ENCODE results near the gene AP1S1. TPM values are rescaled to one million over a fixed set of nuclear protein-coding genes. Genes with fewer than 3 reads are reported as not detected.

Gene AP1S1
- total and polyA plus RNA-seq, 8 donors: 2.7 to 71.2 (median 34.7) TPM; not detected in 1

DNA sequence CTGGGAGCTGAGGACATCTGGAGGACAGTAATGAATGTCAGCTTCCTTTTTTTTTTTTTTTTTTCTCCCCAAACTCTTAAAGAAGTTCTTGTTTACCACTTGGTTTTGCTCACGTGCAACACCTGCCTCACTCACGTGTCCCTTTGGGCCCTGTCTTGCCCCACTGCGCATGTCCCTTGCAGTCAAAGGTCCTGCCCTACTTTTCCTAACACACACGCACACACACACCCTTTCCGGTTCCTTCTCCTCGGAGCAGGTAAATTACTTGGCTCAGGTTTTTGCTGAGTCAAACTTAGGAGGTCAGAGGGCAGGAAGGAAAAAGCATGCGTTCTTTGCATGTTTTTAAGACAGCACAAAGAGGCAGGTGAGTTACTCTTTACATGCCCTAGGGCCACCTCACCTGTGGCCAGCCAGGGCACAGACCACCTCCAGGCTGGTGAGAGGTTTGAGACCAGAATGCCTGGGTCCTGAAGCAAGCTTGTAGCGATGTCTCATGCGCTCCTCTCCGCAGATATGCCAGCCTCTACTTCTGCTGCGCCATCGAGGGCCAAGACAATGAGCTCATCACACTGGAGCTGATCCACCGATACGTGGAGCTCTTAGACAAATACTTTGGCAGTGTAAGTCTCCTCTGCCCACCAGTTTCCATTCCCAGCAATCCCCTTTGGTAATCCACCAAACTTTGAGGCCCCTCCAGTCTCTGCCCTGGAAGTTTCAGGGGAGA is 2.8 kb downstream of the AP1S1 start:
- 69 to 81% (median 79%) methylated on average over 14 of the region's 14 CpGs for WGBS, 5 donors
- peak in 1 of 2 donors; percentile 54 for DNase-seq
- intact Hi-C loops (cut with DNase I; ENCODE audit: low total_unique reads): no loop called here
- TF ChIP-seq EP300 (IDR thresholded peaks at IDR 0.05) (no peak), POLR2AphosphoS5 (IDR thresholded peaks at IDR 0.05) (no peak), POLR2A (IDR thresholded peaks at IDR 0.05) (no peak)
- Histone ChIP-seq H3K36me3 (peaks cover 25 to 53% (median 48%) of the 10 kb centered on the region in 4 donors), H3K4me1 (peaks cover 10 to 26% (median 18%) of the 10 kb centered on the region in 4 donors), H3K9me3 (no peaks in the 10 kb centered on the region), H3K27me3 (peaks cover 0 to 24% (median 5%) of the 10 kb centered on the region in 3 donors), H3K27ac (no peak overlapping the region), H3K4me3 (no peak overlapping the region)

DNA sequence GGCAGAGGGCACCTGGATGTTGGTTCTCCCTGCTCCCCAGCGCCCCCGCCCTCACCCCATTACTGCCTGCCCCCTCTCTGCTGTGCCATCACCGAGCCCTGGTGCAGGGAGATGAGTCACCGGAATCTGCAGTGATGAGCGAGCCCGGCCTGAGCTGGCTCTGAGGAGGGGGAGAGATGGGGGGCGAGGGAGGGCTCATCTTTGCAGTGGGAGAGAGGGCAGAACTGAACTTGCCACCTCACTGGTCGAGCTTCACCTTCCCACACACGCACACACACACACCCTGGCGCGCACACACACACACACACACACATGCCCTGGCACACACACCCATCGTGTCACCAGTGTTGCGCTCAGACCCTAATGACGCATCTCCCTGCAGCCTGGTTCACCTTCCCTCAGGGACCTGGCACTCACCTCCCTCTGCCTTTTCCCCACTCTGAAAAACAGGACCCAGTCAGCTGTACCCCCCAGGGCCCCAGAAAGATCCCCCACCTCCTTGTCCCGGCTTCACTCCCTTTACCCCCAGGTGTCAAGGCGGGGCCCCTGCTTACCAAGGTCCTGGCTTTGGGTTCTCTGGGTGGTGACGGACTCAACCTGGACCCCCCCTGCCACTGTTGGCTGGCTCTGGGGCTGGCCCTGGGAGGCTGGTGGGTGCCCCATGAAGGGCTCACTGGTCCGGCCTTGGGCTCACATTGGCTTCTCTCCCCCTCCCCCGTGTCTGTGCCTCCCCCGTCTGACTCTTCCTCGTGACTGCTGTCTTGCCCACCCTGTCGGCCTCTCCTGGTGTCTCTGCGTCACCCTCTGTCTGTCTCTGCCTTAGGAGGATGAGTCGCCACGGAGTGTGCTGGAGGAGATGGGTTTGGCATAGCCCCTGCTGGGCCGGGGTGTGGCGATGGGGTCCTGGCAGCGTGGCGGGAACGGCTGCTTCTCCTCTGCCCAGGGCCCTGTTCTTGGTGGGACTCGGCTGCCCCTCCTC is 5.7 kb downstream of the AP1S1 start:
- Histone ChIP-seq H3K36me3 (peaks cover 25 to 53% (median 48%) of the 10 kb centered on the region in 4 donors), H3K4me1 (peaks cover 32 to 42% (median 39%) of the 10 kb centered on the region in 4 donors), H3K27me3 (peaks cover 6 to 54% (median 35%) of the 10 kb centered on the region in 3 donors), H3K9me3 (no peaks in the 10 kb centered on the region), H3K27ac (no peak overlapping the region), H3K4me3 (no peak overlapping the region)
- TF ChIP-seq, protein P1, sequence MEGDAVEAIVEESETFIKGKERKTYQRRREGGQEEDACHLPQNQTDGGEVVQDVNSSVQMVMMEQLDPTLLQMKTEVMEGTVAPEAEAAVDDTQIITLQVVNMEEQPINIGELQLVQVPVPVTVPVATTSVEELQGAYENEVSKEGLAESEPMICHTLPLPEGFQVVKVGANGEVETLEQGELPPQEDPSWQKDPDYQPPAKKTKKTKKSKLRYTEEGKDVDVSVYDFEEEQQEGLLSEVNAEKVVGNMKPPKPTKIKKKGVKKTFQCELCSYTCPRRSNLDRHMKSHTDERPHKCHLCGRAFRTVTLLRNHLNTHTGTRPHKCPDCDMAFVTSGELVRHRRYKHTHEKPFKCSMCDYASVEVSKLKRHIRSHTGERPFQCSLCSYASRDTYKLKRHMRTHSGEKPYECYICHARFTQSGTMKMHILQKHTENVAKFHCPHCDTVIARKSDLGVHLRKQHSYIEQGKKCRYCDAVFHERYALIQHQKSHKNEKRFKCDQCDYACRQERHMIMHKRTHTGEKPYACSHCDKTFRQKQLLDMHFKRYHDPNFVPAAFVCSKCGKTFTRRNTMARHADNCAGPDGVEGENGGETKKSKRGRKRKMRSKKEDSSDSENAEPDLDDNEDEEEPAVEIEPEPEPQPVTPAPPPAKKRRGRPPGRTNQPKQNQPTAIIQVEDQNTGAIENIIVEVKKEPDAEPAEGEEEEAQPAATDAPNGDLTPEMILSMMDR (IDR thresholded peaks at IDR 0.05): no peak
- no peak for TF ChIP-seq EP300 (IDR thresholded peaks at IDR 0.05)
- no peak for TF ChIP-seq POLR2A (IDR thresholded peaks at IDR 0.05)
- no peak for TF ChIP-seq POLR2AphosphoS5 (IDR thresholded peaks at IDR 0.05)
- intact Hi-C loops (cut with DNase I; ENCODE audit: low total_unique reads): no loop called here
- no peak for DNase-seq
- 82 to 93% (median 84%) methylated on average over 25 to 31 of the region's 31 CpGs for WGBS, 5 donors

DNA sequence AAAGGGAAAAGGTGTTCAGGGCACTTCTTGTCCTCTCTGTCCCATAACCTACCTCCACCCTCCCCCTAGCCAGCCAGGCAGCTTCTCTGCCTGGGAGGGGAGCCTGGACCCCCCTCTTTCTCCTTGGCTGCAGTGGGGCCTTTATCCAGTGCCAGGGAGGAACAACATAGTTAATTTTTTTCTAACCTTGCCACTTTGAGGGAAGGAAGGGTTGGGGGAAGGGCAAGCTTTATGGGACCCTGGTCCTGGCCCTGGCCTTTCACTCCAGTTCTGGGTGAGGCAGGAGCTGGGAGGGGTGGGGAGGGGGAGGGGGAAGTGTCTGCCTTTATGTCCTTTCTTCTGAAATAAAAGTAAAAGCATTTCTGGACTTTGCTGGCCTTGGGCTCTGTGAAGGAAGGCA is 6.6 kb downstream of the AP1S1 start:
- H3K27ac ChIP-seq: no peak overlapping the region
- no peaks in the 10 kb centered on the region for H3K9me3 ChIP-seq
- intact Hi-C loops (cut with DNase I; ENCODE audit: low total_unique reads): no loop called here
- H3K27me3 ChIP-seq: peaks cover 9 to 63% (median 44%) of the 10 kb centered on the region in 3 donors
- H3K4me1 ChIP-seq: peaks cover 31 to 43% (median 40%) of the 10 kb centered on the region in 4 donors
- no peak for DNase-seq
- H3K36me3 ChIP-seq: peaks cover 25 to 53% (median 48%) of the 10 kb centered on the region in 4 donors
- no peak overlapping the region for H3K4me3 ChIP-seq
- TF ChIP-seq POLR2A (IDR thresholded peaks at IDR 0.05) (no peak), EP300 (IDR thresholded peaks at IDR 0.05) (no peak), POLR2AphosphoS5 (IDR thresholded peaks at IDR 0.05) (no peak)
- TF ChIP-seq, protein P1 (IDR thresholded peaks at IDR 0.05): no peak

DNA sequence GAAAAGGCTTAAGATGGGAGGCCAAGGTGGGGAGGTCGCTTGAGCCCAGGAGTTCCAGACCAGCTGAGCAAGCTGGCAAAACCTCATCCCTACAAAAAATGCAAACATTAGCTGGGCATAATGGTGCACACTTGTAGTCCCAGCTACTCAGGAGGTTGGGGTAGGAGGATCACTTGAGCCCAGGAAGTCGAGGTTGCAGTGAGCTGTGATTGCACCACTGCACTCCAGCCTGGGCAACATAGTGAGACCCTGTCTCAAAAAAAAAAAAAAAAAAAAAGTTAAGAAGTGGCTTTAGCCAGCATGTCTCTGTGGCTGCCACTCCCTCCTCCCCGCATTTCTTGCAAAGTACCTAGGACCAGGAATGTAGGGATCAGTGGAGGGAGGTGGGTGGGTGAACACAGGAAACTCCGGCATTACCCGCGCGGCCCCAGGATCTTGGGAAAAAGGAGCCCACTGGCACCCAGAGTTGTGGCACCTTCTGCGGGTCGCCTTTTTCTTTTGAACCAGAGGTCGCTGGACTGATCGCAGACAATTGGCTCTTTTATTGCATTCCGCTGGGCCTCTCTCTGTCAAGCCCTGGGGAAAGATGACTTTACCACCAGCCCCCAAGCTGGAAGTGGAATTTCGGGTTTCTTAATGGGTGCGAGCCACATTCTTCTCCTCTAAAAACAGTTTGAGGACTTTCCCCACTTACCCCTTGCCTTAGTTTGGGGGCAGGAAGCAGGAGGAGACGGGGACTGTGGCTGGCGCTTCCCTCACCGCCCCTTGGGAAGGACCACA is 7.6 kb downstream of the AP1S1 start:
- TF ChIP-seq POLR2A (IDR thresholded peaks at IDR 0.05): no peak
- no peak for TF ChIP-seq POLR2AphosphoS5 (IDR thresholded peaks at IDR 0.05)
- no peak for TF ChIP-seq EP300 (IDR thresholded peaks at IDR 0.05)
- TF ChIP-seq, protein P1 (IDR thresholded peaks at IDR 0.05): no peak
- Histone ChIP-seq H3K36me3 (peaks cover 25 to 49% (median 46%) of the 10 kb centered on the region in 4 donors), H3K4me1 (peaks cover 33 to 48% (median 43%) of the 10 kb centered on the region in 4 donors), H3K27ac (no peak overlapping the region), H3K9me3 (no peaks in the 10 kb centered on the region), H3K27me3 (peaks cover 19 to 73% (median 54%) of the 10 kb centered on the region in 3 donors), H3K4me3 (no peak overlapping the region)
- WGBS, 5 donors: 78 to 88% (median 84%) methylated on average over 17 of the region's 17 CpGs
- intact Hi-C loops (cut with DNase I; ENCODE audit: low total_unique reads): no loop called here
- no peak for DNase-seq
